Measurements from ENCODE around the gene ZNF197.
"Not testable (repeated sequence)": the region's sequence is repeated elsewhere in the genome, so short reads cannot be mapped to it uniquely, and the experiment has no call there.

Gene ZNF197

DNA sequence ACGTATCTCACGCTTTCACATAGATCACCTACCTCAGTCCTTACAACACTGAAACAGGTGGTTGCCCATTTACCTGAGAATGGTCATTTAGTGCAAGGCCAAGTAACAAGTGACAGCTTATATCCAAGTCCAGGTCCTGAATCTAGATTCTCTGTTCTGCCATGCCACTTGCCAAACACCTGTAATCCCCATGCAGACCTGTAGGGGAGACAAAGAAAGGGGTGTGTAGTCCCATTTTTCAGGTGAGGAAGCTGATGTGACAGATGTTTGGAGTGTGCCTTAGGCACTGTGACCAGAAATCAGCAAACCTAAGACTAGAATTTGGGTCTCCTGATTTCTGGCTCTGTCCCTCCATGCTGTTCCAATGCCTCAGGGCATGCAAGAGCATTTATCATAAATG, 36.4 kb downstream of the ZNF197 start:
- DNase-seq (ENCODE audit: low read depth), result no peak

DNA sequence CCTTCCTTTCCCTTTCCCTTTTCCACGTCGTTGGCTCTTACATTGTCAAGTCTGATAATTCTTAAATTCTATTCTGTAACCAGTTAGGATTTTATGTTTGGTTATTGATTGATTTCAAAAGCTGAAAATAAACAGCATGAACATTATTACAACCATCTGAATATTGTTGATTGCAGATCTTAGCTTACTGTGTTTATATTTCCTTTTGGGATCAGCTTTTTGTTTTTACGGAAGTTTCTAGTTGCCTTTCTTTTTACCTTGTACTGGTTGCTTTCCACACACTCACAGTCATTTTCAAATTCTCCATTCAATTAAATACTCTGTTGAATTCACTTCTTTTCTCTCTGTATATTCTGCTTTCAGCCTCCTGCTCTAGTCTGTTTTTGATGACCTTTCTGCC, 40.3 kb downstream of the ZNF197 start:
- no peak for DNase-seq (ENCODE audit: low read depth)

DNA sequence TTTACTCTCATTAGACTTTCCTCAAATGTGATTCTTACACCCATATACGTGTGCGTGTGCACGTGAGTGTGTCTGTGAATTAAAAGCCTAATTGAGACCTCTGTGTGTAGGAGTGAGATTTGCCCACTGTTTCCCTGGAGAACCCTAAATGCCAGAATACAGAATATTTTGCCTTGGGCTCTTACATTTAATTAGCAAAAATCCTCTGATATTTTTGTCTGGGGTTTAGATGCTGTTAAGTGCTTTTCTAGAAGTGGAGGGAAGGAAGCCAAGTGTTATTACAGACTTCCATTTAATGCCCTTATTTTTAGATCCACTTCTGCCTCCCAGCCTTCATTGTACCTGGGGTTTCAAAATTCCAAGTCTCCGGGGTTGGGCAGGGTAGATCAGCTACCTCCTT, 41.5 kb downstream of the ZNF197 start:
- no peak for DNase-seq (ENCODE audit: low read depth)

DNA sequence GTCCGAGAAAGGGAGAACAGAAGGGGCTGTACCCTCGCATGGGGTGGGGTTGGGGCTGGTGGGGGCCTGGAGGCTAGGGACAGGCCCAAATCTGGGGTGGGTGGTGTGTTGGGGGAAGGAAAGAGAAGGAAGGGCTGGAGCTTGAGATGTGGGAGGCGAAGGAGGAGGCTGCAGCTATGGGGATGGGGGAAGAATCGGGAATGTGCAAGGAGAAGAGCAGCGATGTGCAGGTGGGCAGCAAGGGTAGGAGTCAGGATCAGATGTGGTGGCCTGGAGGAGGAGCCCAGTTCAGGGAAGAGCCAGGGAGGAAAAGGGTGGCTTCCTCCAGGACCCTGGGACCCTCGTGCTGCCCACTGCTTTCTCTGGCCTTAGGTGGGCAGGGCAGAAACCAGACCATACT, 44.9 kb downstream of the ZNF197 start:
- DNase-seq (ENCODE audit: low read depth), result no peak

DNA sequence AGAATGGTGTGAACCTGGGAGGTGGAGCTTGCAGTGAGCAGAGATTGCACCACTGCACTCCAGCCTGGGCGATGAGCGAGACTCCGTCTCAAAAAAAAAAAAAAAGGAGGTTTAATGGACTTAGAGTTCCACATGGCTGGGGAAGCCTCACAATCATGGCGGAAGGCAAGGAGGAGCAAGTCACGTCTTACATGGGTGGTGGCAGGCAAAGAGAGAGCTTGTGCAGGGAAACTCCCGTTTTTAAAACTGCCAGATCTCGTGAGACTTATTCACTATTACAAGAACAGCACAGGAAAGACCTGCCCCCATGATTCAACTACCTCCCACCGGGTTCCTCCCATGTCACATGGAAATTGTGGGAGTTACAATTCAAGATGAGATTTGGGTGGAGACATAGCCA, 48.6 kb downstream of the ZNF197 start:
- not testable (repeated sequence) for DNase-seq (ENCODE audit: low read depth)

DNA sequence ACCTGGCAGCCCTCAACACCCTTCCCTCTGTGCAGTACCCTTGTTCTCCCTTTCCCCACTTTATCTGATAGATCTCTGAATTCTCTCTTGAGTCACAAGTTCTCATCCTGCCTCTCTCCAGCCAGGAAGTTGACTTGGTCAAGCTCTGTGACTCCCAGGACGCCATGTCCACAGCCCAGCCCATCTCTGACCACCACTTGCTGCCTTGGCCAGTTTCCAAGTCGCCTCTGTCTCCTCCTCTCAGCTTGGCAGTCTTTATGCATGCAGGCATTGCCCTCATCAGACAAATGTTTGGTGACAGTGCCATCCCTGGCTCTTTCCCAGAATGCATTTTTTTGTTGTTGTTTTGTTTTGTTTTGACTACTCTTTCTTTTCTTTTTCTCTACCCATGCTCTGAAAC, 49.4 kb downstream of the ZNF197 start:
- DNase-seq (ENCODE audit: low read depth), result no peak

DNA sequence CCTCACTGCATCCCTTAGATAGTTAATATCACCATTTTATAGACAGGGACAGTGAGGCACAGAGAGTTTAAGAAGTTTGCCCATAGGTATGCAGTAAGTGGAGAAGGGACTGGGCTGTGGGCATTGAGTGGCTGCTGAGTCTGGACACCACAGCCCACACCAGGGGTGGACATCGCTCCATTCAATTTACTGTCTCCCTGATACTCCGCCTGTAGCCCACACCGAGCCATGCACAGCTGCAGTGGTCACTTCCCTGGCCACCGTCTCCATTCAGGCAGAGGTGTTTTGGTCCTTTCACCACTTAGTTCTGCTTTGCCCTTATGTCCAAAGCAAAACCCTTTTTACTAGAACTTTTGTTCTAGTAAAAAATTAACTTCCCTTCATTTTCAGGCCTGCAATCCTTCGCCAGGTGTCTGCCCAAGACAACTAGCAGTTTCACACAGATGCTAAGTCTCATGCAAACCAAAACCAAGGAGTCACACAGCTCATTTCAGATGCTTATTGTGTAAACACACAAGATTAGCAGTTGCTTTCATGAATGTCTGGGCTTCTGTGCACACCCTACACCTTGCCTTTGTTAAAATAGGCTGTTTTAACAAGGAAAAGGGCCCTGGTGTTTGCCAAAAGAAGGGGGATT, 53.8 kb downstream of the ZNF197 start:
- DNase-seq (ENCODE audit: low read depth), result no peak

DNA sequence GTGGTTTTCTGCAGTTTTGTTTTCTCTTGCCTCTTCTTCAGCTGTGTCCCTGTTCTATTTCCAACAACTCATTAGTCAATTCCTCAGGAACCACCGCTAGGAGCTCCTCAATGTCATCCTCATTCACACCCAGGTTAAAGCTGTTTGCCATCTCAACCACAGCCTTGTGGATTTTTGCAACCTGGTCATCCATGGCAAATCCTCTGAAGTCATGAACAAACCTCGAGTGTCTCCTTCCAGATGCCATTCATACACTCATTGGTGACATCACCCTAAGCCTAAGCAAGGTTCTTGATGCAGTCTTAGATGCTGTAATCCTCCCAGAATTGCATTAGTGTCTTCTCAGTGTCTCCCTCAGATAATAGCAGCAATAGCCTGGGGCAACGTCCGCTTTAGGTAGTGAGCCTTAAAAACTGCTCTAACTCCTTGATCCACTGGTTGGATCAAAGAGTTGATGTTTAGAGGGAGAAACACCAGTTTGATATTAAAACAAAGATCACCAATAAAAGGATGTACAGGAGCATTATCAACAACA, 56.2 kb downstream of the ZNF197 start:
- DNase-seq (ENCODE audit: low read depth), result no peak

DNA sequence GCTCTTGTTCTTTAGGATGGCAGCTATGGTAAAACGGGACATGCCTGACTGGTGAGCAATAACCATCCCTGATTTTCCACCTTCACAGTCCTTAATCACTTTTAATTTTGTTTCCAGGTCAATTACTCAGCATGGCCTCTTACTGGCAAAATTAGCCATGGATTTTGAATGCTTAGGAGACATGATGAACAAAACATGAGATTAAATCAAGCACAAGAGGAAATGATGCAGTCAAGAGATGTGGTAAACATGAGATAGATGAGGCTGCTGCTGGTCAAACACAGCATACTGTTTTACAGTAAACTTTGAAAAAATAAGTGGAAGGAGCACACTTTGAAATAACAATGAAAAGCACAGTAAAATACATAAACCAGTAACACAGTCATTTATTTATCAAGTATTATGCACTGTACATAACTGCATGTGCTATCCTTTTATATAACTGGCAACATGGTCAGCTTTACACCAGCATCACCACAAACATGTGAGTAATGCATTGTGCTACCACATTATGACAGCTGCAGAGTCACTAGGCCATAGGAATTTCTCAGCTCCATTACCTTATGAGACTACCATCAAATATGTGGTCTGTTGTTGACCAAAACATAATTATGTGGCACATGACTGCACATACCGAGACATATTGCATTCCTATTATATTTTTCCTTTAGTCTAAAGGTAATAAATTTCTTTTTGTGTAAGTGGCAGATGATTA, 57.5 kb downstream of the ZNF197 start:
- DNase-seq (ENCODE audit: low read depth), result no peak

DNA sequence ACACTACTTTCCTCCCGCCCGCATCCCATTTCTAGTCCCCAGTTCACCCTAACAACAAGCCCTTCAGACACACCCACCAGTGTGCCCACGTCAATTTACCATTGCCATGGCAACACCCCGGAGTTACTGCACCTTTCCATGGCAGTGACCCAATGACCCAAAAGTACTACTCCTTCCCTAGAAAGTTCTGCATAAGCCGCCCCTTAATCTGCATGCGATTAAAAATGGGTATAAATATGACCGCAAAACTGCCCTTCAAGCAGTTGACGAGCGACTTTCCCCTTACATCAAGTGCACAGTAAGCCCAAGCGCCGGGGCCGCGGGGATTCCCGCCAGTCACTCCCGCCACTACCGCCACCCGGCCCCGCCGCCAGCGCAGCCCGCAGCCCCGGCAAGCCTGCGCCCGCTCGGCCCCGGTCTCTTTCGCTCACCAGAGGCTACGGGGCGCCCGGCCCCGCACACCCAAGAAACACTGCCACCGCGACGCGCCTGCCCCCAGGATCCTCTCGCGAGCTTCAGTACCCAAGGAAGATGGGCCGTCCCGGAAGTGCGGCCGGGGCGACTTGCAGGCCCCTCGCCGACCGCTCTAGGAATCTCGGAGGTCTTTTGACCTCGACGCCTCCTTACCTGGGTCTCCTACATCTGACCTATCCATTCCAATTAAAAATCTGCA, 60.4 kb downstream of the ZNF197 start:
- no peak for DNase-seq (ENCODE audit: low read depth)

DNA sequence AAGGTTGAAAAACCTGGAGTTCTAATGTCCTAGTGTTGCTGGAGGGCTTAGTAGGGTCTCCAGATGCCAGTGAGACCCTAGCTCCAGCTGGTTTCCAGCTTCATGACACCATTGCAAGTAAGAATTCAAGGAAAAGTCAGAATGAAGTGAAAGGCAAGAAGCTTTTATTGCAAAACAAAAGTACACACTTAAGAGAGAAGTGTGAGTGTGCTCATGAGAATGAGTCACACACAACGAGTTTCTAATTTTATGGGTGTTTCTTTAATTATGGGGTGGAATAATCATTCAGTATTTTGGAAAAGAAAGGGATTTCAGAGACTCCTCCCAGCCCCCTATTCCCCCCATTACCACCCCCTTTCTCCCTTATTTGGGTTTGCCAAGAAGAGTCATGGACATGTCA, 63.1 kb downstream of the ZNF197 start:
- no peak for DNase-seq (ENCODE audit: low read depth)
